Measurements from ENCODE around the gene TMEM52.

The TMEM52 gene

DNA sequence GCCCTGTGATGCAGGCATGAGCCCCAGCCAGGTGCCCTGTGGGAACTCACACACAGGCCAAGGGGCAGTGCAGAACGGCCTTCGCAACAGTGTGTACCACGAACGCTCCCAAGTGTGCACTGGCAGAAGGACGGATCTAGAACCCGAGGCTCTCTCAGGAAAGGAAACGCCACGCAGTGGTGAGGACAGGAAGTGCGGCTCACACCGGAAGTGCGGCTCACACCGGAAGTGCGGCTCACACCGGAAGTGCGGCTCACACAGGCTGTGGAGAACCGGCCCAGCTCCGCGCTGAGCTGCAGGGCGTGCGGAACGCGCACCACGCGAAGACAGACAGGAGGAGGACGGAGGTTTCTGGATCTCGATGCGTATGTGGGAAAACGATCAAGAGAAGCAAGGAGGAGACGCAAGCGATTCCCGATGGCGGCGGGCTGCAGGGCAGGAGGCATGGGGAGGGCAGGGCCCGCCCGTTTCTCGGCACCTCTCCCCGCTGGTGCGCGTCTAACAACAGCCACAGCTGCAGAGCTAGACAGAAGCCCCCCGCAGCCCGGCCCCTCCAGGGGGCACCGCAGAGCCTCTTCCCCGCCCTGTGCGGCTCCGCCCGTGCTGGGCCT lies 35.9 kb upstream of the TMEM52 start:
- Histone ChIP-seq H3K9me3 (replicated peaks in 1 of 2; ENCODE audit: control insufficient read depth in 2 of 2, insufficient read depth in 1 of 2, low read depth in 1 of 2, low read length in 2 of 2) (no peaks in the 10 kb centered on the region), H3K9ac (ENCODE audit: low read depth, low read length, poor library complexity) (no peak overlapping the region), H2BK5ac (ENCODE audit: low read length) (no peak overlapping the region), H3K14ac (ENCODE audit: low read length) (peak overlapping the region; percentile 87), H2BK120ac (ENCODE audit: low read depth, low read length) (peak overlapping the region; percentile 41), H3K18ac (ENCODE audit: low read length) (peak overlapping the region; percentile 75), H3K4ac (ENCODE audit: low read length) (no peak overlapping the region), H3K4me1 (ENCODE audit: control insufficient read depth in 2 of 2, insufficient read depth in 1 of 2, low read depth in 1 of 2, low read length in 2 of 2) (peaks cover 0 to 7% of the 10 kb centered on the region in 2 donors), H3K36me3 (replicated peaks in 1 of 2; ENCODE audit: control insufficient read depth in 2 of 2, insufficient read depth in 2 of 2, low read length in 2 of 2) (no peaks in the 10 kb centered on the region), H3K4me2 (ENCODE audit: insufficient read depth, low read length, poor library complexity, severe bottlenecking) (no peak overlapping the region), H2AFZ (ENCODE audit: low read length) (peak overlapping the region; percentile 59), H2AK5ac (ENCODE audit: low read depth, low read length) (peak overlapping the region; percentile 91), H3K27me3 (ENCODE audit: control insufficient read depth in 3 of 3, insufficient read depth in 3 of 3, low read depth in 1 of 3, low read length in 3 of 3) (peaks cover 0 to 14% (median 0%) of the 10 kb centered on the region in 3 experiments), H2BK12ac (ENCODE audit: low read length) (peak overlapping the region; percentile 96), H3K4me3 (ENCODE audit: low read length in 2 of 2) (peak overlapping the region in 1 of 2 donors; percentile 43), H4K91ac (ENCODE audit: low read depth, low read length, poor library complexity) (no peak overlapping the region), H3K23ac (ENCODE audit: low read depth, low read length, poor library complexity) (peak overlapping the region; percentile 87), H2BK15ac (ENCODE audit: low read length) (peak overlapping the region; percentile 46), H4K8ac (ENCODE audit: low read depth, low read length) (no peak overlapping the region), H3K79me1 (ENCODE audit: low read depth, low read length) (no peaks in the 10 kb centered on the region), H3K27ac (replicated peaks; ENCODE audit: low read length) (no peak overlapping the region)
- no peak for DNase-seq (ENCODE audit: low spot score)
- no CpG with 5 or more reads among the region's 46 CpGs for WGBS, 2 donors (ENCODE audit: extremely low coverage in 2 of 2, insufficient read length in 2 of 2, insufficient replicate concordance in 1 of 2)

DNA sequence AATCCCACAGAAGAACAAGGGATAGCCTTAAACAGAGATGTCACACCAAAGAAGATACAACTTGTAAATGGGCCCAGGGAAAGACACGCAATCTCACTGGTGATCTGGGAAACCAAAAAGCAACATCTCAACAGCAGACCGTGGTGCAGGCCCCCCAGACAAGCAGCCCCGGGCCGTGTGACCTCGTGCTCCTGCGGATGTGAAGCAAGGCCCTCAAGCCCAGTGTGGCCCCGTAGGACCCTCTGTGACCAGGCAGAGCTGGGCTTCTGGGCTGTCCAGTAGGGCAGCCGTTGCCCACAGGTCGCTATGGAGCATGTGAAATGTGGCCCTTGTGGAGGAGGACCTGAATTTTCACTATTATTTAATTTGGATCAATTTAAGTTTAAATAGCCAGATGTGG lies 34.9 kb upstream of the TMEM52 start:
- Histone ChIP-seq H3K4me3 (ENCODE audit: low read length in 2 of 2) (no peak overlapping the region), H3K9ac (ENCODE audit: low read depth, low read length, poor library complexity) (peak overlapping the region; percentile 63), H2BK15ac (ENCODE audit: low read length) (no peak overlapping the region), H3K36me3 (replicated peaks in 1 of 2; ENCODE audit: control insufficient read depth in 2 of 2, insufficient read depth in 2 of 2, low read length in 2 of 2) (no peaks in the 10 kb centered on the region), H3K4me1 (ENCODE audit: control insufficient read depth in 2 of 2, insufficient read depth in 1 of 2, low read depth in 1 of 2, low read length in 2 of 2) (peaks cover 0 to 3% of the 10 kb centered on the region in 2 donors), H3K27ac (replicated peaks; ENCODE audit: low read length) (no peak overlapping the region), H2BK12ac (ENCODE audit: low read length) (no peak overlapping the region), H3K79me1 (ENCODE audit: low read depth, low read length) (no peaks in the 10 kb centered on the region), H3K9me3 (replicated peaks in 1 of 2; ENCODE audit: control insufficient read depth in 2 of 2, insufficient read depth in 1 of 2, low read depth in 1 of 2, low read length in 2 of 2) (no peaks in the 10 kb centered on the region), H4K91ac (ENCODE audit: low read depth, low read length, poor library complexity) (no peak overlapping the region), H3K4ac (ENCODE audit: low read length) (no peak overlapping the region), H2AFZ (ENCODE audit: low read length) (no peak overlapping the region), H3K23ac (ENCODE audit: low read depth, low read length, poor library complexity) (no peak overlapping the region), H2BK120ac (ENCODE audit: low read depth, low read length) (no peak overlapping the region), H3K18ac (ENCODE audit: low read length) (peak overlapping the region; percentile 59), H2AK5ac (ENCODE audit: low read depth, low read length) (no peak overlapping the region), H3K4me2 (ENCODE audit: insufficient read depth, low read length, poor library complexity, severe bottlenecking) (no peak overlapping the region), H3K14ac (ENCODE audit: low read length) (no peak overlapping the region), H3K27me3 (ENCODE audit: control insufficient read depth in 3 of 3, insufficient read depth in 3 of 3, low read depth in 1 of 3, low read length in 3 of 3) (peaks cover 0 to 13% (median 0%) of the 10 kb centered on the region in 3 experiments), H2BK5ac (ENCODE audit: low read length) (no peak overlapping the region), H4K8ac (ENCODE audit: low read depth, low read length) (no peak overlapping the region)
- no CpG with 5 or more reads among the region's 9 CpGs for WGBS, 2 donors (ENCODE audit: extremely low coverage in 2 of 2, insufficient read length in 2 of 2, insufficient replicate concordance in 1 of 2)
- DNase-seq (ENCODE audit: low spot score) = no peak

DNA sequence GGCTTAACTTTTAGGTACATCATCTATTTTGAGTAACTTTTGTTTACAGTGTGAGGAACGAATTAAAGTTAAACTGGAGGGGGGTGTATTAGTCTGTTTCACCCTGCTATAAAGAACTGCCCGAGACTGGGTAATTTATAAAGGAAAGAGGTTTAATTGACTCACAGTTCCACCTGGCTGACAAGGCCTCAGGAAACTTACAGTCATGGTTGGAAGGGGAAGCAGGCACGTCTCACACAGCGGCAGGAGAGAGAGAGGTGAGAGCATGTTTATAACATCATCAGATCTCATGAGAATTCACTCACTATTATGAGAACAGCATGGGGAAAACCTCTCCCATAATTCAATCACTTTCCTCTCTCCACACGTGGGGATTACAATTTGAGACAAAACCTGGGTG lies 31.9 kb upstream of the TMEM52 start:
- no peak overlapping the region for H4K91ac ChIP-seq (ENCODE audit: low read depth, low read length, poor library complexity)
- no peak overlapping the region for H3K18ac ChIP-seq (ENCODE audit: low read length)
- H3K4me3 ChIP-seq (ENCODE audit: low read length in 2 of 2) = no peak overlapping the region
- no peak overlapping the region for H3K23ac ChIP-seq (ENCODE audit: low read depth, low read length, poor library complexity)
- H3K14ac ChIP-seq (ENCODE audit: low read length) = no peak overlapping the region
- no peak overlapping the region for H2BK12ac ChIP-seq (ENCODE audit: low read length)
- no peak overlapping the region for H4K8ac ChIP-seq (ENCODE audit: low read depth, low read length)
- no peak overlapping the region for H3K9ac ChIP-seq (ENCODE audit: low read depth, low read length, poor library complexity)
- H2BK120ac ChIP-seq (ENCODE audit: low read depth, low read length) = no peak overlapping the region
- no peak for DNase-seq (ENCODE audit: low spot score)
- H3K4me2 ChIP-seq (ENCODE audit: insufficient read depth, low read length, poor library complexity, severe bottlenecking) = no peak overlapping the region
- no peak overlapping the region for H2AFZ ChIP-seq (ENCODE audit: low read length)
- no peaks in the 10 kb centered on the region for H3K36me3 ChIP-seq (replicated peaks in 1 of 2; ENCODE audit: control insufficient read depth in 2 of 2, insufficient read depth in 2 of 2, low read length in 2 of 2)
- H3K27me3 ChIP-seq (ENCODE audit: control insufficient read depth in 3 of 3, insufficient read depth in 3 of 3, low read depth in 1 of 3, low read length in 3 of 3) = peaks cover 0 to 23% (median 0%) of the 10 kb centered on the region in 3 experiments
- no peak overlapping the region for H2AK5ac ChIP-seq (ENCODE audit: low read depth, low read length)
- WGBS, 2 donors (ENCODE audit: extremely low coverage in 2 of 2, insufficient read length in 2 of 2, insufficient replicate concordance in 1 of 2) = no CpG with 5 or more reads among the region's 5 CpGs
- peaks cover 0 to 3% of the 10 kb centered on the region in 2 donors for H3K4me1 ChIP-seq (ENCODE audit: control insufficient read depth in 2 of 2, insufficient read depth in 1 of 2, low read depth in 1 of 2, low read length in 2 of 2)
- H3K27ac ChIP-seq (replicated peaks; ENCODE audit: low read length) = no peak overlapping the region
- no peak overlapping the region for H2BK5ac ChIP-seq (ENCODE audit: low read length)
- H3K79me1 ChIP-seq (ENCODE audit: low read depth, low read length) = no peaks in the 10 kb centered on the region
- H3K4ac ChIP-seq (ENCODE audit: low read length) = no peak overlapping the region
- no peak overlapping the region for H2BK15ac ChIP-seq (ENCODE audit: low read length)
- peaks cover 0 to under 1% of the 10 kb centered on the region in 2 donors for H3K9me3 ChIP-seq (replicated peaks in 1 of 2; ENCODE audit: control insufficient read depth in 2 of 2, insufficient read depth in 1 of 2, low read depth in 1 of 2, low read length in 2 of 2)

DNA sequence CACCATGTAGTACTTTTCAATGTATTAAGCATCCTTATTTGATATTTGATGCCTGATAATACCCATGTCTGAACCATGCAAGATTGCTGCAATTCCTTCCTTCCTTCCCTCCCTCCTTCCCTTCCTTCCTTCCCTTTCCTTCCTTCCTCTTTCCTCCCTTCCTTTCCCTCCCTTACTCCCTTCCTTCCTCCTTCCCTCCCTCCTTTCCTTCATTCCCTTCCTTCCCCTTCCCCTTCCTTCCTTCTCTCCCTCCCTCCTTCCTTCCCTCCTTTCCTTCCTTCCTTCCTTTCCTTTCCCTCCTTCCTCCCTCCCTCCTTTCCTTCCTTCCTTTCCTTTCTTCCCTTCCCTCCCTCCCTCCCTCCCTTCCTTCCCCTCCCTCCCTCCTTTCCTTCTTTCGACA lies 29.7 kb upstream of the TMEM52 start:
- Histone ChIP-seq H3K4ac (ENCODE audit: low read length) (no peak overlapping the region), H3K4me1 (ENCODE audit: control insufficient read depth in 2 of 2, insufficient read depth in 1 of 2, low read depth in 1 of 2, low read length in 2 of 2) (peaks cover 1 to 4% of the 10 kb centered on the region in 2 donors), H3K9me3 (replicated peaks in 1 of 2; ENCODE audit: control insufficient read depth in 2 of 2, insufficient read depth in 1 of 2, low read depth in 1 of 2, low read length in 2 of 2) (peaks cover 0 to 2% of the 10 kb centered on the region in 2 donors), H2BK12ac (ENCODE audit: low read length) (no peak overlapping the region), H2AFZ (ENCODE audit: low read length) (no peak overlapping the region), H3K14ac (ENCODE audit: low read length) (no peak overlapping the region), H3K9ac (ENCODE audit: low read depth, low read length, poor library complexity) (no peak overlapping the region), H2AK5ac (ENCODE audit: low read depth, low read length) (no peak overlapping the region), H2BK5ac (ENCODE audit: low read length) (no peak overlapping the region), H3K27ac (replicated peaks; ENCODE audit: low read length) (no peak overlapping the region), H3K79me1 (ENCODE audit: low read depth, low read length) (no peaks in the 10 kb centered on the region), H4K91ac (ENCODE audit: low read depth, low read length, poor library complexity) (no peak overlapping the region), H2BK15ac (ENCODE audit: low read length) (no peak overlapping the region), H3K27me3 (ENCODE audit: control insufficient read depth in 3 of 3, insufficient read depth in 3 of 3, low read depth in 1 of 3, low read length in 3 of 3) (peaks cover 0 to 23% (median 0%) of the 10 kb centered on the region in 3 experiments), H3K4me3 (ENCODE audit: low read length in 2 of 2) (no peak overlapping the region), H2BK120ac (ENCODE audit: low read depth, low read length) (no peak overlapping the region), H3K4me2 (ENCODE audit: insufficient read depth, low read length, poor library complexity, severe bottlenecking) (no peak overlapping the region), H3K18ac (ENCODE audit: low read length) (no peak overlapping the region), H3K23ac (ENCODE audit: low read depth, low read length, poor library complexity) (no peak overlapping the region), H3K36me3 (replicated peaks in 1 of 2; ENCODE audit: control insufficient read depth in 2 of 2, insufficient read depth in 2 of 2, low read length in 2 of 2) (no peaks in the 10 kb centered on the region), H4K8ac (ENCODE audit: low read depth, low read length) (no peak overlapping the region)
- DNase-seq (ENCODE audit: low spot score) = no peak
- WGBS, 2 donors (ENCODE audit: extremely low coverage in 2 of 2, insufficient read length in 2 of 2, insufficient replicate concordance in 1 of 2) = no CpG with 5 or more reads among the region's 1 CpG

All from neuronal stem cell (in vitro differentiated cells).